COLO668 (cell line): ENCODE measurements around the gene AGXT2.
"Not testable (repeated sequence)": the region's sequence is repeated elsewhere in the genome, so short reads cannot be mapped to it uniquely, and the experiment has no call there.

ENCODE experiments used
- DNase-seq: peaks from one replicate; lab custom pipeline; 2025; ENCODE audit not compliant: unreplicated experiment; lab: John Stamatoyannopoulos, UW

Gene AGXT2

DNA sequence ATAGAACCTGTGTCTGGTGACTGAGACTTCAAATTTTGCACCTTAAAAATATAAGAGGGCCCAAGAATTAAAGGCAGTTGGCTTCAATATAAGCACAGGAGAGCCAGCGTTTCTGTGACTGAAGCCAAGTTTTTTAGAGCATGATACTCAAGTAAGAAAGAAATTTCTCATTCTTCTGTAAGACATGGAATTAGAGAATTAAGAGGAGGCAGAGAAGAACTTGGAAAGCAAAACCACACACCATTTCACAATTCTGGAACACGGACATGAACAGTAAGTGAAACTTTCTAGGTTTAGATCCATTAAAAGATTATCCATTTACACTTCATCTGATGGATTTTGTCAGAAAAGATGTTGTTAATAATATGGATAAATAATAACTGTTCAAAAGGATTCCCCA lies 8.9 kb upstream of the AGXT2 start:
- DNase-seq: no peak

DNA sequence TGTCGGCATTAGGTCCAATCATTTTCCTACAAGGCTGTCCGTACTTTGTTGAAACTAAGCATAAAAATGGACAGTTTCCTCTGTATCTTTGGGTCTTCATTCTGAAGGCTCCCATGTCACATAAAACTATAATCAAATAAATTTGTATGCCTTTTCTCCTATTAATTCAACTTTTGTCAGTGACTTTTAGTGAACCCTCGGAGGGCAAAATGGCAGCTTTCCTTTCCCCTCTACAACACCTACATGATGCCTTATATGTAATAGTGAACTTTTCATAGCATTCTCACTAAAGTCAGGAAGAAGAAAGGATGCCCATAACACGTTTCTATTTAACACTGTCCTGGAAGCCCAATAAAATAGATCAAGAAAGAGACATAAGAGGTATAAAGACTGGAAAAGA lies 5.1 kb upstream of the AGXT2 start:
- no peak for DNase-seq

DNA sequence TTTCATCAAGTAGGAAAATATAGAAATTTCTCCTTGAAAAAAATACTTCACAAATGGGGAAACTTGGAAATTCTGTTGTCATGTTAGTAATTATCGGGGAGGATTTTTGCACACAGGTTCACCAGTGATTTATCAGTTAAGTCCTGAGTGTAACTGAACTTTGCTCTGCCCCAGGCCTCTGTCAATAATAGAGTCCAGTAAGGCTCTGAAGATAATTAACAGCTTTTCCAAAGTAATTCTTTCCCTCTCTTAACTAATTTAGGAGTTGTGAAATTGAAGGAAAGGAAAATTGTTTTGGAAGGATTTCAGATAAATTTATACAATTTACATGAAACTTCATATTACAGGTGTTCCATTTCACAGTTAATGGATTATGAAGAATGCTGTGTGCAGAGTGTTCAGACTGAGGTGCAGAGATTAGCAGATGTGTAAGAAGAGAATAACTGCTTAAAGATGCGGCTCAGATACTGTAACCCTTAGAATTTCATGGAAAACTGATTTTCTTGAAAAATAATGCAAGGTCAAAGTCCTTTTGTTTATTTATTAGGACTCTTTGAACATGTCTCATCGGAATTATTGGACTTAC lies 2.9 kb upstream of the AGXT2 start:
- no peak for DNase-seq

DNA sequence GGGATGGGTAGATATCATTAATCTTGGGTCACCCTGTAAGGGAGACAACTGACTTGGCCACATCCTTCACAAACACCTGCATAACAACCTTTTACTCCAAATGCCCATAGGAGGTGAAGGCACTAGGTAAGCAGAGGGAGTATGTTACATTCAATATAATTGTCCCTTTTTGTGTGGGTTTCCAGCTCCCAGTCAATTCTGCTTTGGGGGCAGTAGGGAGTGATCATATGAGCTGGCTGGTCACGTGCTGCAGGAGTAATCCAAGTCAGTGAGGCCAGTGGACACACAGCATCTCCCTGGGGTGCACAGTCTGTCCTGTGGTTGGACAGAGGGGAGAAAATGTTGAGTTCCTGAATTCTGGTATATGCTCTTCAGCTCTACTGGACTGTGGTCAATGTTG lies 1.2 kb upstream of the AGXT2 start:
- DNase-seq: no peak

DNA sequence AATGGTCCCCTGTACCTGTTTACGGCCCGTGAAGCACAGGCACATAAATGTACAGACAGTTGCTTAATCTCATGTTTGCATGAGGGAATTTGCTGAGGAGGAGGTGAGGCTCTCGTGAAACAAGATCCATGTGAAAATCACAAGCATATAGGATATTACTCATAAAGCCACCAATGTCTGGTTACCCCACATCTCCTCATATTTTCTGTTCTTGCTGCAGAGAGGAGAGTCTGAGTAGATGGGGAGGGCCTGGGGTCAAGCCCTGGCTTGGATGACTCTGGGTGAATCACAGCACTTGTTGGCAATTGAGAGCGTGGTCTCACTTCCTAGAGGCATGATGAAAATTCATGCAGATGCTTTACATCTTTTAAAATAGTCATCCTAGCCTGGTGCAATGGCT lies 975 bp downstream of the AGXT2 start:
- DNase-seq: no peak

DNA sequence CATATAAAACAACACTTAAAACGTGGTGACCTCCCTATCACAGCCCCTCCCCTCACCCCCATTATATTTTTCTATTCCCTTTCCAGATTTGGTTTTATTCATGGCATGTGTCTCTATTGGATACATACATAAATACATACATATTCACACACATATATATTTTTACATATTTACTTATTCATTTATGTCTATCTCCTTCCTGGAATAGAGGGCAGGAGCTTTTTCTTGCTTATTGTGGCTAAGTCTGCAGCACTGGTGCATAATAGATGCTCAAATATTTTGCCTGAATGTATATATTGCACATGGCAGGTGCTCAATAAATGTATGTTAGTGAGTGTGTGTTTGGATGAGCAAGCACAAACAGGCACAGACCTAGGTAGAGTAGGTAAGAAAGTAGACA lies 2.5 kb downstream of the AGXT2 start:
- DNase-seq: no peak

DNA sequence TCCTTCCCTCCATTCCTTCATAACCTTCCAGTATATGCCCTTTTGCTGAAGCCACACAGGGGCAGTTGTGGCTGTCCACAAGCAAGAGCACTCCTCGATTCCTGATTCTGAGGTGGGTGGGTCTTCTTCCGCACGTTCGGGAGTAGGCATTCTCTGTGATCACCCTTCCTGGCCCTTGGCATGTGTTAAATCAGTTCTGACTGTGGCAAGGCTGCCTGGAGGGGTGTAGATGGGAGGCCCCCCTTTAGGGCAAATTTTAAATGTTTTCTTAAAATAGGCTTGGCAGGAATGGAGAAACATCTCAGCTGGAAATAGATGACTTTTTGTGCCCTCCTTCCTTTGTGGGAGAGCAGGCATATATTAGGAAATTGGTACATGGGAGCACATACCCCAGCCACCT lies 3.1 kb downstream of the AGXT2 start:
- DNase-seq: no peak

DNA sequence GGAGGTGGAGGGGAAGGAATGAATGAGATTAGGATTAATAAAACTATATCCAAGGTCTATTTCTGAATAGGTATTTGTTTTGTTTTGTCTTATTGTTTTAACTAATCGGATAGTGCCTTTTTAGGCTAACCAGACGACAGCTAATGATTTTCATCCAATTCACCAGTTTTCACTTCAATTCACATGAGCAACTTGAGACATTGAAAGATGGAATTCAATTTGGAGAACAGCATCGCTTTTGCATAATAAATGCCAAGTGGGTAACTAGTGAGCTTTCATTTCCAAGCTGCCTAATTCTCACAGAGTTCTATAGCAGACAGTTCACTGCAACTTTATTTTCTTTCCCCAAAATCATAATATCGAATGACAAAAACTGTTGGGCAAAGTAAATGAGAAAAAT lies 5.0 kb downstream of the AGXT2 start:
- DNase-seq: no peak

DNA sequence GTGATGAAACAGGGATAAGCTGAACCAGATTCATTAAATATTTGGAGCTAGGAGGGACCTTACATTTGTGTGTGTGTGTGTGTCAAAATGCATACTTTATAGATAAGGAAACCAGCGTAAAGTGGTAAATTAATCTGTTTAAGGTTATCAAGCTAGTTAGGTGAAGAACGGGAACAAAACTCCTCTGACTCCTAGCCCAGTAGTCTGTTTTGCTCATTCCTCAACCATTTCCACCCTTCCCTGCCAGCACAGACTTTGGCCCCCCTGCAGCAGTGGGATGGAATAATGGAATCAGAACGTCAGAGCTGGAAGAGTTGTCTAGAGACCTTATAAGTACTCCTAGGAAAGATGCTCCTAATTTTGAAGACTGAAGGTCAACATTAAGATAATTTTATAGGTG lies 6.5 kb downstream of the AGXT2 start:
- no peak for DNase-seq

DNA sequence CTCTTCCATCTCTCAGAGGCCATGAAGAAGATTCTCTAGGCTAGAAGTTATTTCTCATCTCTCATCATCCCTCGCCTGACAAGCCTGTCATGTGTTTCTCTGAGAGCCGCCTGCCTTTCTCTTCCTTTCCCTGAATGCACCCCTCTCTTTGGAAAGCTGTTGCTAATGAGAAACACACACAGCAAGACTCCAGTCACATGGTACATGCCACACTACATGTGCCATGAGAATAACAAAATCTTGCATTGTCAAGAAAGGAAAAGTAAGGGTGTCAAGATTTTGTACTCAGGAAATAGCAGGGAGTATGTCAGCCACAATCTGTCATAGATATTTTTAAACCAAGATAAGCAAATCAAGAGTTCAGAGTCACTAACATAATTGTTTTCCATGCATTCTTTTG lies 8.9 kb downstream of the AGXT2 start:
- no peak for DNase-seq

DNA sequence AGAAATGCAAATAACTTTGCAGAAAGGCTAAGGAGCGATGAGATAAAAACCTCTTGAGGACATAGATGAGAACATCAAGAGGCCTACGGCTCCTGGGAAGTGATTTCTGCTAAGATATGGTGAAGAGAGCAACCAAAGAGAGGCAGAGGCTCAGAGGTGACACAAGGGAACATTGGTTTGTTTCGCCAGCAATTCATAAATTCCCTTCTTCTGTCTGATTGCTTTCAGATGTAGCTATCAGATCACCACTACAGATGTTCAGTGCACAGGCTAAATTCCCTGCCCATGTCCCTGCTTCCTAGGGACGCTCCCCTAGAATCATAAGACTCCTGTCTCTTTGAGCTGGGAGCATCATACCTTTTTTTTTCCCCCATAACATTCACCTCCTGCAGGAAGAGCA lies 11.2 kb downstream of the AGXT2 start:
- no peak for DNase-seq

DNA sequence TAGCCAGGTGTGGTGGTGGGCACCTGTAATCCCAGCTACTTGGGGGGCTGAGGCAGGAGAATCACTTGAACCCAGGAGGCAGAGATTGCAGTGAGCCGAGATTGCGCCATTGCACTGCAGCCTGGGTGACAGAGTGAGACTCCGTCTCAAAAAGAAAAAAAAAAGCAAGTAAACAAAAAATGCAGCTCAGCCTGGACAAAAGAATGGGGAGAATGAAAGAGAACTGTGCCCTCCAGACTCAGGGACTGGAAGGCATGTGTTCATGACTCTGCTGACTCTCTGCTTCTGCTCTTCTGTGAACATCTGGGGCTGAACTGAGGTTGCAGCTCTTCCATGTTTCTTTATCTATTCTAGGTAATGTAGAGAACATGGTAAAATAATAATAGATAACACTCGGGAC lies 11.8 kb downstream of the AGXT2 start:
- DNase-seq: not testable (repeated sequence)

DNA sequence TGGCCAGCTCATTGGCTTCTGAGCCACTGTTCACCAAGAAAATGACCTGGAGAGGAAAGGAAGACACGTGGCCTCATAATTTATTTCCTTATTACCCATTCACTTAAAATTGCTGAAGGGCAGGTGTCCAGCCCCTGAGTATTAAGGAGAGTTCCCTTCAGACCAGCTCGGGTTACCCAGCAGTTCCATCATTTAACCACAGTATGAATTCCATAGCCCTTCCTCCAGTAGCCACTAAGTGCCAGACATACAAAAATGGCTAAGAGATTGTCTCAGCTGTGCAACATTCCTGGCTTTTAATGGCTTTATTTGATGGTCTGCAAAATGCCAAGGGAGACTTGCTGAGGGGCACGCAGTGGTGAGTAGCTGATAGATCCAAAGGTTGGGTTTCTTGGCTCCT lies 12.5 kb downstream of the AGXT2 start:
- DNase-seq: no peak

DNA sequence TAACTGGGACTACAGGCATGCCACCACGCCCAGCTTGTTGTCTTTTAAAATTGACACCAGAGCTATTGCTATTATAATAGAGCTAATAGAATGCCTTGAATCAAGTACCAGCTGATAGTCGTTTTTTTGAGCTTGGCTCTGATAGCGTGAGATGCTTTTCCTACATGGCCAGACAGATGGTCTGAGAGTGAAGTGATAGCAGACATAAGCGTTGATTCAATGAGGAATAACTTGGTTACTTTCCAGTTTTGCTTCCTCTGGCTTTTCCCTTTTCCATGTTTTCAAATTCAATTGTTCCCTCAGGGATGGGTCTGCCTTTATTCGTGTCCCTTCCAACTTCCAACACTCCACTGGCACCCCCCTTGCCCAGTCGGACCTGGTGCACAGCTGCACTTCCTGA lies 15.4 kb downstream of the AGXT2 start:
- DNase-seq: no peak

DNA sequence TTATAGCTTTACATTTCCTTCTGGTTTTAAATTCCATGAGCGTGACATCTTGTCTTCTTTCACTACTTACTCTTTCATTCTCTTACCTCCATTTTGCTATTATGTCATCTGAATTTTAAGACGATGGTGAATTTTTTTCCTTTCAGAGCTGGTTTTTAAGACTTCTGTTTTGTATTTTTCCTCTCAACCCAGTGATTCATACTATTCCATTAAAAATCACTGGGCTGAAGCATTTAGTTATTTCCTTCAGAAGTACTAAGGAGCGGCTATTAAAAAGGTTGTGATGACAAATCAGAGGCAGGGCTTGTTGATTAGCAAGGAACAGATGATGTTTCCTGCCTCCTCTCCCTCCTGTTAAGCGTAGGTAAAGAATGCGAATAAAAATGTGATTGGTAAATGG lies 16.5 kb downstream of the AGXT2 start:
- no peak for DNase-seq

DNA sequence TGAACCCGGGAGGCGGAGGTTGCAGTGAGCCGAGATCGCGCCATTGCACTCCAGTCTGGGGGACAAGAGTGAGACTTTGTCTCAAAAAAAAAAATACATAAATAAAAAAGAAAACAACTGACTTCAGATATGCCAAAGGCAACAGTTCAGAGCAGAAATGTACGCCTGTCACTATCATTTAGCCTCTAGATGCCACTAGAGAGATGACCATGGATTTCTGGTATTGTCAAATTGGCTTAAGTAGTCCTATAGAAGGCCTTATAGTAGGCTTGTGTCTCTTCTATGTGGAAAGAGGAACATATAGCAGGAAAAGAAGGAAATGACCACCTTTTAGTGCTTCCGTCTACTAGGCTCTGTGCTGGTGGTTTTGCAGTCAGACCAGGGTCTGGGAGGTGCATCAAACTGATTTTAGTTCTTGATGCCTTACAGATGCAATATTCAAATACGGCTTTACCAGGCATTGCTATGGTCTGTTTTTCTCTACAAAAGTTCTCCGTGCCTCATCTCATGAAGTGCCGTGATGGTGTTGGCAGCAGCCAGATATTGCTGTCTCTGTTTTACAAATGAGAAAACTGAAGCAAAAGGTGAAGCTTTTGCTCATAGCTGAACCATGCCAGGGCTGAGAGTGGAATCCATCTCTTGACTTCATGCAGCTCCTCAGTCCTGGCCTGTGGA lies 17.2 kb downstream of the AGXT2 start:
- DNase-seq: no peak

DNA sequence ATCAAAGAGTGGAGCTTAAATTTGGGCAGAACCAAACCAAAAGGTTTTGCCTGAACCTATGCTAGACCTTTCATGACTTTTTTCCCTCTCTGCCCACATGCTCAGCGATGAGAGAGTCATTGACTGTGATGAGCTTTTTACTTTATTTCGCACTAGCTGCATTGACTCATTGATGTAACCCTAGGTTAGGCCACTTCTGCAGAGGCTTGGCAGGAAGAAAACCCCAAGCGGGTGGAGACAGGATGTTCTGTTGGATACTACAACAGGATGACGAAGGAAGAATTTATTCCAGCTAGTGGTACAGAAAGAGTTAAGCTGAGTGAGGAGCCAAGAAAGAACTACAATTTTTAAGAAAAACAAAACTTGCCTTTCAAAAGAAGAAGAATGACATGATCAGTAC lies 18.4 kb downstream of the AGXT2 start:
- no peak for DNase-seq

DNA sequence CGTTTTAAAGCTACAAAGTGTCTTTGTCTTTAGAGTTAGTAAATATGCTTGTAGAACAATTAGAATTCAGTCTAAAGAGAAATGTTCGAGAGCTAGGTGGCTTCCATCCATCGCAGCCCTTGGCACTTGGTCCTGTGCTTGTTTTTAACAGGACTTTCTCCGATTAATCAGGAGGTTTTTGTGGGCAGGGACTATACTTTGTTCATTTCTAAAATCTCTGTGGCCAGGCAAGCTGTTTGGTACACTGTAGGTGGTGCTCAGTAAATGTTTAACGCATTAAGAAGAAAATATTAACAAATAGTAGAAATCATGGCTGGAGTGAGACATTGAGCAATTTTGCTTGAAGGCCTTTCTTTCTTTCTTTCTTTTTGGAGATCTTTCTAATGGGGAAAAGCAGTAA lies 20.8 kb downstream of the AGXT2 start:
- DNase-seq: no peak

DNA sequence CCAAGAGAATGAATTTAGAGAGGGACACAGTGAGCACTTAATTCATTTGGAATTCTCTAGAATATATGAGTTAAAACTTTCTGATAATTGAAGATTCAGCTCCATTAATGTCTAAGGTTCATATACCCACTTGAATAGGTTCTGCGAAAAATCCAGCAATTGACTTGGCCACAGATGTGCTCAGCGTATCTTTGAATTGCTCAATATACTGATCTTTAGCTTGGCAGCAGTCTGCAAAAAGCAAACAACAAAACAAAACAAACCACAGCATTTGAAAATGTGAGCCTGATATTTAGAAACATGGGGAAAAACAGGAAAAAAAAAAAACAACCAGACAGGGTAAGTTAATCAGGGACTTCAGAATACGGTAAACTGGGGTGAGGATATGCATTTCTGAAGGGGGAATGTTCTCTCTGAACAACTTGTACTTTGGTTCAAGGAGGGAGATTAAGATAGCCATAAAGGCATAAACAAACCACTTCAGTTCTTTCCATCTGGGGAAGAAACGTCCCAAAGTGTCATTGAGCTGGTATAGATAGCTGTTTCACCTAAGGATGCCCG lies 21.4 kb downstream of the AGXT2 start:
- DNase-seq: no peak

DNA sequence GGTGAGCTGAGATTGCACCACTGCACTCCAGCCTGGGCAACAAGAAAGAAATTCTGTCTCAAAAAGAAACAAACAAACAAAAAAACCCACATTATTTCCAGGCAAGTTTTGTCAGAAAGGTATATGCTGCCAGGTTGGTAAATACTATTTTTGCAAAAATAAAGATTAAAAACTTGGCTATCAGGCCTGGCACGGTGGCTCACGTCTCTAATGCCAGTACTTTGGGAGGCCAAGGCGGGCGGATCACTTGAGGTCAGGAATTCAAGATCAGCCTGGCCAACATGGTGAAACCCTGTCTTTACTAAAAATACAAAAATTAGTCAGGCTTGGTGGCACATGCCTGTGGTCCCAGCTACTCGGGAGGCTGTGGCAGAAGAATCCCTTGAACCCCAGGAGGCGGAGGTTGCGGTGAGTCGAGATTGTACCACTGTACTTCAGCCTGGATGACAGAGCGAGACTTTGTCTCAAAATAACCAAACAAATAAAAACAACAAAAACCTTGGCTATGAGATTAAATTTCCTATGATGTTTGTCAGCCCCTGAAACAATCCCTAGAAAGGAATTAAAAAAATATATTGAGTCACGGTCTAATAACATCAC lies 22.7 kb downstream of the AGXT2 start:
- DNase-seq: no peak

DNA sequence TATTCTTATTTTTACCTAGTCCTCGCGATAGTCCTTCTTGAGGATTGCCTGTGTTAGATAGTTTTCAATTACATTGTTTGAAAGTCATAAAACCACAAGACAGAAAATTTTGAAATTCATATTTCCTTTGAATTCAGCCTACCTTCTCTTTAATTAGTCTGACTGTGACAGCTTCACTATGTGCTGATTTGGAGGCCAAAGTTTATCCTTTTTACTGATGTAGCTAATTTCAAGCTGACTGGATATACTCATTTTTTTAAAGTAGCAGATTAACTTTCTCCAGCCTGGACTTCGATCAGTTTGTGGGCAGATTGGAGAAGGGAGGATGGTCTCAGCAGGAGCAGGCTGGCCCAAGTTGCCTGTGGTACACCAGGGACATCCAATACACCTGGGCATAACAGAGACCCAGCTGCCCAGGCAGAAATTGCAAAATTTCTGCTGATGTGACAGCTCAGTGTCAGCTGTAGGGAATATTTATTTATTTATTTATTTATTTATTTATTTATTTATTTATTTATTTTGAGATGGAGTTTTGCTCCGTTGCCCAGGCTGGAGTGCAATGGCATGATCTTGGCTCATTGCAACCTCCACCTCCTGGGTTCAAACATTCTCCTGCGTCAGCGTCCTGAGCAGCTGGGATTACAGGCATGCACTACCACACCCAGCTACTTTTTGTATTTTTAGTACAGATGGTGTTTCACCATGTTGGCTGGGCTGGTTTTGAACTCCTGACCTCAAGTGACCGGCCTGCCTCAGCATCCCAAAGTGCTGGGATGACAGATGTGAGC lies 24.2 kb downstream of the AGXT2 start:
- no peak for DNase-seq
